GM18507 (cell line): ENCODE data around the gene FUT4.
"Not testable (repeated sequence)": the region's sequence is repeated elsewhere in the genome, so short reads cannot be mapped to it uniquely, and the experiment has no call there.

Source experiments
- DNase-seq: peaks from one replicate; pipeline ENCODE4 v3.0.0; 2011; ENCODE audit warnings: low read depth; ENCODE audit not compliant: insufficient read length; ENCODE audit errors: extremely low spot score
- FAIRE-seq: peaks from 2 replicates; lab custom pipeline; 2011; peaks lifted over from hg19 to GRCh38; lab: Jason Lieb, UNC

The FUT4 gene

GRCh38 chr11:94543695-94544645, at the start of gene FUT4:
Gene FUT4, plus strand, starts transcription at chr11:94543921. Its CDS starts 213 bp downstream, at chr11:94544134.
- DNase-seq (peak; percentile 62), FAIRE-seq (peak; percentile 84)

GRCh38 chr11:94494126-94494680, 49.5 kb upstream of the FUT4 start:
- FAIRE-seq (no peak), DNase-seq (no peak)

- no peak for DNase-seq
- FAIRE-seq = no peak
Measured at GRCh38 chr11:94500181-94500580, 43.5 kb upstream of the FUT4 start.

- DNase-seq = no peak
- no peak for FAIRE-seq
Measured at GRCh38 chr11:94501522-94501921, 42.2 kb upstream of the FUT4 start.

- FAIRE-seq (peak; percentile 78), DNase-seq (no peak)
Measured at GRCh38 chr11:94504689-94505293, 38.9 kb upstream of the FUT4 start.

- not testable (repeated sequence) for FAIRE-seq, DNase-seq
Measured at GRCh38 chr11:94506513-94506912, 37.2 kb upstream of the FUT4 start.

- no peak for FAIRE-seq
- DNase-seq = no peak
Measured at GRCh38 chr11:94507485-94507884, 36.2 kb upstream of the FUT4 start.

GRCh38 chr11:94511932-94512781, 31.6 kb upstream of the FUT4 start, which contains the start of gene C11orf97:
Gene C11orf97, plus strand, starts transcription at chr11:94512461. Its CDS starts 68 bp downstream, at chr11:94512529.
- FAIRE-seq (no peak), DNase-seq (no peak)

GRCh38 chr11:94513091-94513490, 30.6 kb upstream of the FUT4 start:
- DNase-seq (no peak), FAIRE-seq (no peak)

- DNase-seq (no peak), FAIRE-seq (no peak)
Measured at GRCh38 chr11:94515398-94515797, 28.3 kb upstream of the FUT4 start.

- DNase-seq (no peak), FAIRE-seq (no peak)
Measured at GRCh38 chr11:94516725-94517124, 27.0 kb upstream of the FUT4 start.

GRCh38 chr11:94518300-94518699, 25.4 kb upstream of the FUT4 start:
- FAIRE-seq (no peak), DNase-seq (no peak)

GRCh38 chr11:94519478-94520084, 24.1 kb upstream of the FUT4 start:
- peak; percentile 20 for DNase-seq
- FAIRE-seq = peak; percentile 5

- FAIRE-seq = peak; percentile 42
- DNase-seq = no peak
Measured at GRCh38 chr11:94521684-94522083, 22.0 kb upstream of the FUT4 start.

- FAIRE-seq = no peak
Measured at GRCh38 chr11:94524341-94524740, 19.4 kb upstream of the FUT4 start.

GRCh38 chr11:94525546-94526324, 18.0 kb upstream of the FUT4 start:
- FAIRE-seq (no peak), DNase-seq (no peak)

More at GRCh38 chr11:94524341-94524740, 19.4 kb upstream of the FUT4 start:
- no peak for DNase-seq

GRCh38 chr11:94526645-94527438, 16.9 kb upstream of the FUT4 start:
- no peak for FAIRE-seq

GRCh38 chr11:94528551-94528950, 15.2 kb upstream of the FUT4 start:
- no peak for DNase-seq
- no peak for FAIRE-seq

More at GRCh38 chr11:94526645-94527438, 16.9 kb upstream of the FUT4 start:
- DNase-seq = no peak
